WTC11 (cell line): ENCODE data around the gene ANKRD53. TPM values are rescaled to one million over a fixed set of nuclear protein-coding genes. Genes with fewer than 3 reads are reported as not detected.

ENCODE experiments used
- ATAC-seq: fragments of 200-7000 bp; cut with Tn5 transposase; 2 replicates; pipeline ENCODE4 v1.10.0; 2021; ENCODE audit warnings: mild to moderate bottlenecking, moderate library complexity
- CTCF ChIA-PET: fragments of 300-600 bp; sonication (Branson Sonifier 250); formaldehyde crosslinking; loops from one replicate; lab custom pipeline; 2021; ENCODE audit warnings: antibody characterized with exemption; lab: Charles Lee
- POLR2A ChIA-PET: fragments of 350-600 bp; sonication (Branson Sonifier 250); formaldehyde crosslinking; loops from one replicate; lab custom pipeline; 2021; ENCODE audit warnings: antibody characterized with exemption; lab: Charles Lee
- DNase-seq: peaks from one replicate; pipeline ENCODE4 v3.0.0; 2021; ENCODE audit warnings: low spot score
- H3K27ac Mint-ChIP-seq: 2 replicates; pipeline ENCODE4 v1.8.0; 2021; ENCODE audit warnings: mixed read lengths
- H3K27me3 Mint-ChIP-seq: 2 replicates; pipeline ENCODE4 v1.8.0; 2021; ENCODE audit warnings: low read depth, mild to moderate bottlenecking, moderate library complexity, mixed read lengths
- H3K36me3 Mint-ChIP-seq: 2 replicates; pipeline ENCODE4 v1.8.0; 2021; ENCODE audit warnings: mixed read lengths
- H3K4me1 Mint-ChIP-seq: 2 replicates; pipeline ENCODE4 v1.8.0; 2022; ENCODE audit warnings: mixed read lengths
- H3K4me3 Mint-ChIP-seq: 2 replicates; pipeline ENCODE4 v1.8.0; 2021; ENCODE audit warnings: mild to moderate bottlenecking, moderate library complexity, mixed read lengths
- H3K9me3 Mint-ChIP-seq: 2 replicates; pipeline ENCODE4 v1.8.0; 2021; ENCODE audit warnings: mixed read lengths
- ATF2 ChIP-seq: sonication (generic); formaldehyde crosslinking; IDR thresholded peaks from 2 replicates; pipeline ENCODE4 v1.8.1; 2022; ENCODE audit warnings: low read depth, missing genetic modification reagents, borderline replicate concordance
- ATF3 ChIP-seq: sonication (generic); formaldehyde crosslinking; conservative IDR thresholded peaks from 2 replicates; pipeline ENCODE4 v1.8.1; 2022; ENCODE audit warnings: mild to moderate bottlenecking, missing genetic modification reagents
- E2F4 ChIP-seq: sonication (generic); formaldehyde crosslinking; IDR thresholded peaks from 2 replicates; pipeline ENCODE4 v1.8.1; 2022; ENCODE audit warnings: low read depth, mild to moderate bottlenecking, moderate library complexity, missing genetic modification reagents, borderline replicate concordance
- E2F5 ChIP-seq: sonication (generic); formaldehyde crosslinking; IDR thresholded peaks from 2 replicates; pipeline ENCODE4 v1.8.1; 2022; ENCODE audit warnings: mild to moderate bottlenecking, moderate library complexity, missing genetic modification reagents
- ETV6 ChIP-seq: sonication (generic); formaldehyde crosslinking; IDR thresholded peaks from 2 replicates; pipeline ENCODE4 v1.8.1; 2022; ENCODE audit warnings: mild to moderate bottlenecking, missing genetic modification reagents
- FOXJ3 ChIP-seq: sonication (generic); formaldehyde crosslinking; IDR thresholded peaks from 2 replicates; pipeline ENCODE4 v1.9.0; 2021; ENCODE audit warnings: missing genetic modification reagents, mild to moderate bottlenecking, borderline replicate concordance
- HMGXB4 ChIP-seq: sonication (generic); formaldehyde crosslinking; IDR thresholded peaks from 2 replicates; pipeline ENCODE4 v1.8.1; 2023; ENCODE audit warnings: mild to moderate bottlenecking, moderate library complexity, missing genetic modification reagents
- NFE2L1 ChIP-seq: sonication (generic); formaldehyde crosslinking; IDR thresholded peaks from 2 replicates; pipeline ENCODE4 v1.8.1; 2023; ENCODE audit warnings: missing genetic modification reagents
- NFYB ChIP-seq: sonication (generic); formaldehyde crosslinking; conservative IDR thresholded peaks from 2 replicates; pipeline ENCODE4 v1.8.0; 2022; ENCODE audit warnings: low read depth, missing genetic modification reagents
- NR2C2 ChIP-seq: sonication (generic); formaldehyde crosslinking; IDR thresholded peaks from 2 replicates; pipeline ENCODE4 v1.8.0; 2022; ENCODE audit warnings: mild to moderate bottlenecking, missing genetic modification reagents
- SOX15 ChIP-seq: fragments of 250-450 bp; sonication (Bioruptor Pico); IDR thresholded peaks from 2 replicates; pipeline ENCODE4 v1.9.0; 2021; ENCODE audit warnings: mild to moderate bottlenecking
- SP1 ChIP-seq: sonication (generic); formaldehyde crosslinking; conservative IDR thresholded peaks from 2 replicates; pipeline ENCODE4 v1.8.1; 2022; ENCODE audit warnings: missing genetic modification reagents
- TP53 ChIP-seq: sonication (generic); formaldehyde crosslinking; IDR thresholded peaks from 2 replicates; pipeline ENCODE4 v1.8.1; 2023; ENCODE audit warnings: mild to moderate bottlenecking, missing genetic modification reagents
- USF1 ChIP-seq: sonication (generic); formaldehyde crosslinking; IDR thresholded peaks from 2 replicates; pipeline ENCODE4 v1.8.0; 2022; ENCODE audit warnings: mild to moderate bottlenecking, missing genetic modification reagents
- ZNF121 ChIP-seq: sonication (generic); formaldehyde crosslinking; IDR thresholded peaks from 2 replicates; pipeline ENCODE4 v1.8.0; 2023; ENCODE audit warnings: missing genetic modification reagents
- ZNF281 ChIP-seq: sonication (generic); formaldehyde crosslinking; IDR thresholded peaks from 2 replicates; pipeline ENCODE4 v1.8.0; 2023; ENCODE audit warnings: mild to moderate bottlenecking, missing genetic modification reagents
- ZNF425 ChIP-seq: fragments of 250-450 bp; sonication (Bioruptor Pico); conservative IDR thresholded peaks from 2 replicates; pipeline ENCODE4 v1.9.0; 2021; ENCODE audit warnings: mild to moderate bottlenecking
- total RNA-seq: library from RNA; stranded (reverse); gene quantifications from 3 replicates; pipeline ENCODE4 v1.2.3, GENCODE V29; 2021
- TF ChIP-seq, protein P1 (sequence below): fragments of 250-450 bp; sonication (Bioruptor Pico); IDR thresholded peaks from 2 replicates; pipeline ENCODE4 v1.9.0; 2021; ENCODE audit warnings: moderate library complexity, mild to moderate bottlenecking, inconsistent platforms, borderline replicate concordance
- TF ChIP-seq, protein P2 (sequence below): sonication (generic); formaldehyde crosslinking; IDR thresholded peaks from 2 replicates; pipeline ENCODE4 v1.8.0; 2022; ENCODE audit warnings: mild to moderate bottlenecking, missing genetic modification reagents

Gene ANKRD53
- total RNA-seq, 1 experiment from 2014 or later = 0.81 TPM

DNA sequence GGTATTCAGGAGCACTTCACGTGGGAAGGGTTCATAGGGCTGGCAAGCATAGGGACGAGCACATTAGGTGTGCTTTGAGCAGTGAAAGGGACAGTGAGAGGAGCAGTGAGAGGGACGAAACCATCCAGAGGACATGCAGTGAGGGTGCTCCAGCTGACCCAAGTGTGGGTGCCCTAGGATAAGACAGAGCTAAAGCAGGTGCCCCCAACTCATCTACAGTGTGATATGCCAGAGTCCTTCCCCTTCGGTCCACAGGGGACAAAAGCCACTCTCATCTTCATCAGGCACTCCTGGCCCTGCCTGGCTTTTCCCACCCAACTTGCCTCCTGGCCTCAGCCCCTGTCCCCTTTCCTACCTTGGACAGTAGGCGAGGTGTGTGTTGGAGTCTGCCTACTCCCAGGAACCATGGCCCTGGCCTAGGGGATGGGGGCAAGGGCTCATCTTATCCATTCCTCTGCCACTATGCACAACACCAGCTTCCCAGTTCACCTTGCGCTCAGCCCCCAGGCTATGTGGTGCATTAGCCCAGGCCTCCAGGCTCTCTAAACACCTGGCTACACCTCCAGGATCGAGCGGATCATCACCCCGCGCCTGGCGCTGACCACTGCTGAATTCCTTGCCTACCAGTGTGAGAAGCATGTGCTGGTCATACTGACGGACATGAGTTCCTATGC, 16.1 kb upstream of the ANKRD53 start:
- Mint-ChIP-seq H3K27ac (no peak overlapping the region), H3K4me1 (peaks cover 6% of the 10 kb centered on the region), H3K27me3 (peaks cover 64% of the 10 kb centered on the region), H3K36me3 (no peaks in the 10 kb centered on the region), H3K9me3 (no peaks in the 10 kb centered on the region), H3K4me3 (no peak overlapping the region)
- no peak for DNase-seq
- ChIA-PET POLR2A (no interaction called here), CTCF (interaction anchor here (1.3 to 8.5 kb wide), 4 partner anchors 17 to 39 kb away, joined by 5 to 159 read pairs (median 8); no protein-coding TSS in a partner anchor)
- no peak for TF ChIP-seq USF1 (CRISPR knock-in tag)
- TF ChIP-seq SP1 (CRISPR knock-in tag) = no peak
- TF ChIP-seq, protein P1, sequence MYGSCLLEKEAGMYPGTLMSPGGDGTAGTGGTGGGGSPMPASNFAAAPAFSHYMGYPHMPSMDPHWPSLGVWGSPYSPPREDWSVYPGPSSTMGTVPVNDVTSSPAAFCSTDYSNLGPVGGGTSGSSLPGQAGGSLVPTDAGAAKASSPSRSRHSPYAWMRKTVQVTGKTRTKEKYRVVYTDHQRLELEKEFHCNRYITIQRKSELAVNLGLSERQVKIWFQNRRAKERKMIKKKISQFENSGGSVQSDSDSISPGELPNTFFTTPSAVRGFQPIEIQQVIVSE (CRISPR knock-in tag) = no peak
- TF ChIP-seq ATF3 (CRISPR knock-in tag) = no peak
- no peak for TF ChIP-seq HMGXB4 (CRISPR knock-in tag)
- no peak for TF ChIP-seq E2F4 (CRISPR knock-in tag)
- TF ChIP-seq, protein P2, sequence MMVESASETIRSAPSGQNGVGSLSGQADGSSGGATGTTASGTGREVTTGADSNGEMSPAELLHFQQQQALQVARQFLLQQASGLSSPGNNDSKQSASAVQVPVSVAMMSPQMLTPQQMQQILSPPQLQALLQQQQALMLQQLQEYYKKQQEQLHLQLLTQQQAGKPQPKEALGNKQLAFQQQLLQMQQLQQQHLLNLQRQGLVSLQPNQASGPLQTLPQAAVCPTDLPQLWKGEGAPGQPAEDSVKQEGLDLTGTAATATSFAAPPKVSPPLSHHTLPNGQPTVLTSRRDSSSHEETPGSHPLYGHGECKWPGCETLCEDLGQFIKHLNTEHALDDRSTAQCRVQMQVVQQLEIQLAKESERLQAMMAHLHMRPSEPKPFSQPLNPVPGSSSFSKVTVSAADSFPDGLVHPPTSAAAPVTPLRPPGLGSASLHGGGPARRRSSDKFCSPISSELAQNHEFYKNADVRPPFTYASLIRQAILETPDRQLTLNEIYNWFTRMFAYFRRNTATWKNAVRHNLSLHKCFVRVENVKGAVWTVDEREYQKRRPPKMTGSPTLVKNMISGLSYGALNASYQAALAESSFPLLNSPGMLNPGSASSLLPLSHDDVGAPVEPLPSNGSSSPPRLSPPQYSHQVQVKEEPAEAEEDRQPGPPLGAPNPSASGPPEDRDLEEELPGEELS = no peak
- no peak for TF ChIP-seq NFYB (CRISPR knock-in tag)
- TF ChIP-seq ZNF425 (CRISPR knock-in tag) = no peak
- TF ChIP-seq ETV6 (CRISPR knock-in tag) = no peak
- TF ChIP-seq FOXJ3 (CRISPR knock-in tag) = no peak
- TF ChIP-seq ZNF121 (CRISPR knock-in tag) = no peak
- no peak for TF ChIP-seq ZNF281 (CRISPR knock-in tag)
- TF ChIP-seq ATF2 = no peak
- TF ChIP-seq NR2C2 (CRISPR knock-in tag) = no peak
- no peak for TF ChIP-seq TP53
- no peak for TF ChIP-seq SOX15 (CRISPR knock-in tag)
- TF ChIP-seq E2F5 = no peak
- TF ChIP-seq NFE2L1 (CRISPR knock-in tag) = no peak
- no peak for ATAC-seq
